ENCODE results near the gene PGAP3.
A peak's percentile ranks its signal among the peaks of the same experiment; 100 is the strongest.
"Not testable (repeated sequence)": the region's sequence is repeated elsewhere in the genome, so short reads cannot be mapped to it uniquely, and the experiment has no call there.

The PGAP3 gene

GRCh38 chr17:39687546-39688474, at the start of gene PGAP3:
Gene PGAP3, minus strand, starts transcription at chr17:39688057. Its CDS starts 43 bp downstream, at chr17:39688014.
- DNase-seq: peak; percentile 62 to 71

GRCh38 chr17:39737206-39737759, 49.4 kb upstream of the PGAP3 start:
- no peak for DNase-seq

- no peak for DNase-seq
Observed at GRCh38 chr17:39736319-39737165, 48.7 kb upstream of the PGAP3 start.

GRCh38 chr17:39735882-39736281, 48.0 kb upstream of the PGAP3 start:
- no peak for DNase-seq

GRCh38 chr17:39732586-39732985, 44.7 kb upstream of the PGAP3 start:
- DNase-seq: no peak

- peak in 1 of 2 experiments; percentile 44 for DNase-seq
Observed at GRCh38 chr17:39730095-39730921, 42.5 kb upstream of the PGAP3 start, which contains the start of gene MIEN1. Gene MIEN1, minus strand, starts transcription at chr17:39730532. Its CDS starts 37 bp downstream, at chr17:39730495.

GRCh38 chr17:39729280-39729851, 41.5 kb upstream of the PGAP3 start:
- no peak for DNase-seq

GRCh38 chr17:39727556-39727955, 39.7 kb upstream of the PGAP3 start:
- DNase-seq: no peak

GRCh38 chr17:39726617-39727016, 38.8 kb upstream of the PGAP3 start:
- DNase-seq: no peak

- DNase-seq: not testable (repeated sequence)
Observed at GRCh38 chr17:39725923-39726322, 38.1 kb upstream of the PGAP3 start.

- no peak for DNase-seq
Observed at GRCh38 chr17:39724731-39725130, 36.9 kb upstream of the PGAP3 start.

GRCh38 chr17:39722965-39723848, 35.4 kb upstream of the PGAP3 start:
- no peak for DNase-seq

- DNase-seq: no peak
Observed at GRCh38 chr17:39722104-39722503, 34.2 kb upstream of the PGAP3 start.

- DNase-seq: no peak
Observed at GRCh38 chr17:39719563-39720355, 31.9 kb upstream of the PGAP3 start.

- no peak for DNase-seq
Observed at GRCh38 chr17:39717660-39718059, 29.8 kb upstream of the PGAP3 start.

- DNase-seq: no peak
Observed at GRCh38 chr17:39716879-39717536, 29.2 kb upstream of the PGAP3 start.

- no peak for DNase-seq
Observed at GRCh38 chr17:39716073-39716818, 28.4 kb upstream of the PGAP3 start.

GRCh38 chr17:39715375-39716072, 27.7 kb upstream of the PGAP3 start:
- DNase-seq: no peak
